ENCODE data around the gene PSG1.
"Not testable (repeated sequence)": the region's sequence is repeated elsewhere in the genome, so short reads cannot be mapped to it uniquely, and the experiment has no call there.

- not testable (repeated sequence) for TF ChIP-seq CTCF, POLR2A (IDR thresholded peaks at IDR 0.05)
Measured at GRCh38 chr19:42906162-42906561, 26.6 kb upstream of the PSG1 start.

Measured in lower leg skin (tissue), 3 donors.